Upper lobe of left lung (tissue), 4 donors: ENCODE results near the gene GSG1L2.

Source experiments
- POLR2A ChIP-seq, 4 donors: fragments of 450-650 bp; IDR thresholded peaks; one replicate each; pipeline ENCODE4 v1.5.1; 2016 to 2017; ENCODE audit warnings: antibody characterized with exemption in 4 of 4, mild to moderate bottlenecking in 2 of 4
- POLR2AphosphoS5 ChIP-seq, 2 donors: sonication (generic); formaldehyde crosslinking; IDR thresholded peaks; one replicate each; pipeline ENCODE4 v1.5.1; 2017; ENCODE audit warnings: antibody characterized with exemption in 2 of 2
- TF ChIP-seq, protein P1 (sequence below), 6 experiments: fragments of 450-650 bp in 4 of 6; fragments of 200-600 bp in 2 of 6; sonication (generic) in 2 of 6; IDR thresholded peaks; one replicate each; pipeline ENCODE4 v1.5.1; 2016 to 2019; ENCODE audit warnings: antibody characterized with exemption in 6 of 6

DNA sequence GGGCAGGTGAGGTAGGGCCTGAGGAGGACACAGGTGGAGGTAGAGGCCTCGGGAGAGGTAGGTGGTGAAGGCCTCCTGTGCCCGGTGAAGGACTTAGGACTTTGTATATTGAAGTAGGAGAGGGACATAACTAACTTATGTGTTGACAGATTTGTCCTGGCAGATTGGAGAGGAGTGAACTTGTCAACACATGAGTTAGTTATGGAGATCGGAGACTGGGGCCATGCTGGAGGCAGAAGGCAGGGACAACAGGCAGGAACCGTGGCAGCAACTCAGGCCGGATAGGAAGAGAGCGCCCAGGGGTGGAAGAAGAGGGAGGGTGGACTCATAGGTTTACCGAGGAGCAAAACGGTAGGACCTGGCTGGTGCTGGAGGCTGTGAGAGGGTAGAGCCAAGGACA lies 22.3 kb upstream of the GSG1L2 start:
- TF ChIP-seq, protein P1, sequence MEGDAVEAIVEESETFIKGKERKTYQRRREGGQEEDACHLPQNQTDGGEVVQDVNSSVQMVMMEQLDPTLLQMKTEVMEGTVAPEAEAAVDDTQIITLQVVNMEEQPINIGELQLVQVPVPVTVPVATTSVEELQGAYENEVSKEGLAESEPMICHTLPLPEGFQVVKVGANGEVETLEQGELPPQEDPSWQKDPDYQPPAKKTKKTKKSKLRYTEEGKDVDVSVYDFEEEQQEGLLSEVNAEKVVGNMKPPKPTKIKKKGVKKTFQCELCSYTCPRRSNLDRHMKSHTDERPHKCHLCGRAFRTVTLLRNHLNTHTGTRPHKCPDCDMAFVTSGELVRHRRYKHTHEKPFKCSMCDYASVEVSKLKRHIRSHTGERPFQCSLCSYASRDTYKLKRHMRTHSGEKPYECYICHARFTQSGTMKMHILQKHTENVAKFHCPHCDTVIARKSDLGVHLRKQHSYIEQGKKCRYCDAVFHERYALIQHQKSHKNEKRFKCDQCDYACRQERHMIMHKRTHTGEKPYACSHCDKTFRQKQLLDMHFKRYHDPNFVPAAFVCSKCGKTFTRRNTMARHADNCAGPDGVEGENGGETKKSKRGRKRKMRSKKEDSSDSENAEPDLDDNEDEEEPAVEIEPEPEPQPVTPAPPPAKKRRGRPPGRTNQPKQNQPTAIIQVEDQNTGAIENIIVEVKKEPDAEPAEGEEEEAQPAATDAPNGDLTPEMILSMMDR (IDR thresholded peaks at IDR 0.05), result no peak
- no peak for TF ChIP-seq POLR2A (IDR thresholded peaks at IDR 0.05)
- TF ChIP-seq POLR2AphosphoS5 (IDR thresholded peaks at IDR 0.05), result no peak
